H1 (cell line): ENCODE data around the gene CD58. TPM values are rescaled to one million over a fixed set of nuclear protein-coding genes. Genes with fewer than 3 reads are reported as not detected.

Experiments used
- CTCF ChIA-PET: fragments of 300-600 bp; sonication (Branson Sonifier 250); formaldehyde crosslinking; loops from one replicate; lab custom pipeline; 2021; ENCODE audit not compliant: partially characterized antibody; lab: Charles Lee
- POLR2A ChIA-PET: fragments of 300-600 bp; sonication (Branson Sonifier 250); formaldehyde crosslinking; loops from one replicate; lab custom pipeline; 2021; ENCODE audit warnings: inconsistent platforms; ENCODE audit not compliant: partially characterized antibody; lab: Charles Lee
- DNase-seq, 2 experiments: peaks; one replicate each; pipeline versions ENCODE4 v3.0.0 to v3.0.0-alpha.2; 2010 to 2022; ENCODE audit warnings: low spot score in 2 of 2, low read depth in 1 of 2, mixed read lengths in 1 of 2
- FAIRE-seq: peaks from 2 replicates; lab custom pipeline; 2011; peaks lifted over from hg19 to GRCh38; lab: Jason Lieb, UNC
- H2AFZ ChIP-seq: 2 replicates; pipeline ENCODE4 v1.8.1; 2012; ENCODE audit warnings: low read length, inconsistent platforms
- H2AK5ac ChIP-seq: 2 replicates; pipeline ENCODE4 v1.6.1; 2013; ENCODE audit warnings: low read depth, low read length
- H2BK120ac ChIP-seq: replicated peaks from 2 replicates; pipeline ENCODE3; 2013; ENCODE audit warnings: low read depth, low read length, inconsistent platforms
- H2BK12ac ChIP-seq: 2 replicates; pipeline ENCODE4 v1.6.1; 2013; ENCODE audit warnings: low read depth, low read length
- H2BK15ac ChIP-seq: 2 replicates; pipeline ENCODE4 v1.6.1; 2013; ENCODE audit warnings: low read length
- H2BK20ac ChIP-seq: 2 replicates; pipeline ENCODE4 v1.6.1; 2013; ENCODE audit warnings: low read length
- H2BK5ac ChIP-seq: 2 replicates; pipeline ENCODE4 v1.6.1; 2013; ENCODE audit warnings: low read depth, low read length
- H3K14ac ChIP-seq: 2 replicates; pipeline ENCODE4 v1.6.1; 2013; ENCODE audit warnings: inconsistent platforms; ENCODE audit not compliant: insufficient read length
- H3K18ac ChIP-seq: 2 replicates; pipeline ENCODE4 v1.6.1; 2013; ENCODE audit warnings: low read length; ENCODE audit errors: extremely low read depth
- H3K23ac ChIP-seq: 2 replicates; pipeline ENCODE4 v1.6.1; 2013; ENCODE audit warnings: inconsistent platforms; ENCODE audit not compliant: insufficient read length
- H3K23me2 ChIP-seq: 2 replicates; pipeline ENCODE4 v1.6.1; 2013; ENCODE audit warnings: low read depth, low read length
- H3K27ac ChIP-seq: 2 replicates; pipeline ENCODE4 v1.6.1; 2011; ENCODE audit warnings: low read depth, low read length, inconsistent platforms
- H3K27me3 ChIP-seq, 4 experiments: replicated peaks in 1 of 4; 1 replicate in 1 of 4; 2 replicates in 3 of 4; pipeline versions ENCODE4 v1.6.1 to v1.8.1; 2011 to 2013; ENCODE audit warnings: low read length in 3 of 4, mild to moderate bottlenecking in 3 of 4, inconsistent platforms in 2 of 4, mixed read lengths in 2 of 4, moderate library complexity in 1 of 4; ENCODE audit not compliant: control insufficient read depth in 3 of 4, insufficient read depth in 3 of 4; ENCODE audit errors: extremely low read depth in 1 of 4
- H3K36me3 ChIP-seq, 4 experiments: 2 replicates each; pipeline versions ENCODE4 v1.6.1 to v1.8.1; 2011 to 2013; ENCODE audit warnings: mild to moderate bottlenecking in 4 of 4, low read length in 3 of 4, moderate library complexity in 2 of 4, control low read depth in 1 of 4, inconsistent platforms in 1 of 4; ENCODE audit not compliant: insufficient read depth in 4 of 4, control insufficient read depth in 2 of 4
- H3K4ac ChIP-seq: replicated peaks from 2 replicates; pipeline ENCODE3; 2013; ENCODE audit warnings: low read length, low read depth, mixed read lengths, inconsistent platforms; ENCODE audit not compliant: insufficient read length
- H3K4me1 ChIP-seq, 4 experiments: replicated peaks in 1 of 4; 1 replicate in 1 of 4; 2 replicates in 3 of 4; pipeline versions ENCODE4 v1.6.1 to v1.8.1; 2011 to 2013; ENCODE audit warnings: low read length in 3 of 4, inconsistent platforms in 2 of 4, mixed read lengths in 1 of 4; ENCODE audit not compliant: insufficient read depth in 4 of 4, control insufficient read depth in 3 of 4
- H3K4me2 ChIP-seq, 2 experiments: 2 replicates each; pipeline versions ENCODE4 v1.6.1 to v1.8.1; 2011 to 2013; ENCODE audit warnings: low read depth in 2 of 2, low read length in 2 of 2, control low read depth in 1 of 2, inconsistent platforms in 1 of 2, mild to moderate bottlenecking in 1 of 2; ENCODE audit not compliant: insufficient read depth in 1 of 2
- H3K4me3 ChIP-seq, 4 experiments: fragments of 200-600, 300-600 bp in 1 of 4; sonication (generic), shearing (Covaris generic), sonication (Bioruptor Twin) in 1 of 4; 2 replicates each; pipeline versions ENCODE4 v1.5.1 to v1.8.1; 2011 to 2016; ENCODE audit warnings: low read length in 4 of 4, low read depth in 3 of 4, control low read depth in 2 of 4, inconsistent platforms in 2 of 4, mild to moderate bottlenecking in 2 of 4, mixed read lengths in 1 of 4, moderate library complexity in 1 of 4; ENCODE audit not compliant: insufficient read depth in 2 of 4; ENCODE audit errors: extremely low read depth in 1 of 4
- H3K56ac ChIP-seq: replicated peaks from 2 replicates; pipeline ENCODE3; 2013; ENCODE audit warnings: low read depth, mild to moderate bottlenecking, mixed read lengths, low read length, inconsistent platforms; ENCODE audit not compliant: insufficient read length
- H3K79me1 ChIP-seq: 2 replicates; pipeline ENCODE4 v1.6.1; 2013; ENCODE audit warnings: low read depth, low read length, control low read depth
- H3K79me2 ChIP-seq, 2 experiments: 2 replicates each; pipeline versions ENCODE4 v1.6.1 to v1.8.1; 2012 to 2013; ENCODE audit warnings: low read length in 2 of 2, mild to moderate bottlenecking in 2 of 2, inconsistent platforms in 1 of 2; ENCODE audit not compliant: insufficient read depth in 2 of 2, control insufficient read depth in 1 of 2
- H3K9ac ChIP-seq, 4 experiments: replicated peaks in 1 of 4; 1 replicate in 1 of 4; 2 replicates in 3 of 4; pipeline versions ENCODE4 v1.6.1 to v1.8.1; 2011 to 2013; ENCODE audit warnings: low read depth in 3 of 4, low read length in 3 of 4, control low read depth in 2 of 4, mild to moderate bottlenecking in 2 of 4, moderate library complexity in 2 of 4, inconsistent platforms in 1 of 4; ENCODE audit errors: extremely low read depth in 1 of 4
- H3K9me3 ChIP-seq, 2 experiments: 2 replicates each; pipeline versions ENCODE4 v1.6.1 to v1.8.1; 2012 to 2013; ENCODE audit warnings: mild to moderate bottlenecking in 2 of 2, moderate library complexity in 2 of 2, control low read depth in 1 of 2, inconsistent platforms in 1 of 2, low read depth in 1 of 2, low read length in 1 of 2, mixed read lengths in 1 of 2; ENCODE audit not compliant: insufficient read depth in 2 of 2
- H4K20me1 ChIP-seq, 2 experiments: replicated peaks in 1 of 2; 2 replicates each; pipeline versions ENCODE3 to v1.8.1; 2011 to 2013; ENCODE audit warnings: inconsistent platforms in 2 of 2, low read length in 2 of 2, mild to moderate bottlenecking in 1 of 2; ENCODE audit not compliant: insufficient read depth in 2 of 2, control insufficient read depth in 1 of 2
- H4K5ac ChIP-seq: 2 replicates; pipeline ENCODE4 v1.6.1; 2013; ENCODE audit warnings: low read length, low read depth, mixed read lengths, inconsistent platforms; ENCODE audit not compliant: insufficient read length
- H4K8ac ChIP-seq: 2 replicates; pipeline ENCODE4 v1.8.0; 2013; ENCODE audit warnings: mild to moderate bottlenecking, moderate library complexity, low read length, inconsistent platforms; ENCODE audit not compliant: insufficient read depth; ENCODE audit errors: extremely low read depth
- H4K91ac ChIP-seq: replicated peaks from 2 replicates; pipeline ENCODE3; 2013; ENCODE audit warnings: low read length, mixed read lengths, inconsistent platforms; ENCODE audit not compliant: insufficient read length
- CTBP2 ChIP-seq: IDR thresholded peaks from 2 replicates; pipeline ENCODE4 v1.7.0; 2011; ENCODE audit warnings: borderline replicate concordance, mild to moderate bottlenecking, moderate library complexity, mixed read lengths, low read length; ENCODE audit not compliant: insufficient read depth, insufficient read length
- E2F6 ChIP-seq: IDR thresholded peaks from 2 replicates; pipeline ENCODE4 v1.6.1; 2012; ENCODE audit warnings: inconsistent platforms
- EZH2 ChIP-seq: fragments of 200-600 bp; sonication (generic); IDR thresholded peaks from 2 replicates; pipeline ENCODE4 v1.7.1; 2012; ENCODE audit warnings: low read depth, mild to moderate bottlenecking, moderate library complexity, low read length, inconsistent platforms; ENCODE audit not compliant: severe bottlenecking
- JUND ChIP-seq: IDR thresholded peaks from 2 replicates; pipeline ENCODE4 v1.6.1; 2011; ENCODE audit warnings: mild to moderate bottlenecking, improper control_type of control experiment, low read length
- NRF1 ChIP-seq: IDR thresholded peaks from 2 replicates; pipeline ENCODE4 v1.6.1; 2011; ENCODE audit warnings: mild to moderate bottlenecking, low read depth, low read length, improper control_type of control experiment
- SIN3A ChIP-seq, 2 experiments: IDR thresholded peaks in 1 of 2; conservative IDR thresholded peaks in 1 of 2; 2 replicates each; pipeline ENCODE4 v1.6.1; 2011 to 2012; ENCODE audit warnings: low read length in 2 of 2, improper control_type of control experiment in 1 of 2, low read depth in 1 of 2, mild to moderate bottlenecking in 1 of 2
- SUZ12 ChIP-seq: fragments of 200-600 bp; sonication (generic); IDR thresholded peaks from 2 replicates; pipeline ENCODE4 v1.6.1; 2012; ENCODE audit warnings: mild to moderate bottlenecking, inconsistent platforms, low read length, moderate library complexity, mixed read lengths
- WGBS, 2 experiments: shearing (Covaris generic) in 1 of 2; methylation state at CpG; one replicate each; pipeline versions ENCODE4 v1.1.6 to v1.1.7; 2013 to 2015; ENCODE audit warnings: low lambda C conversion rate in 2 of 2, mixed read lengths in 2 of 2, inconsistent platforms in 1 of 2, low coverage in 1 of 2, missing lambda C conversion rate in 1 of 2; ENCODE audit not compliant: insufficient replicate concordance in 2 of 2, insufficient coverage in 1 of 2, insufficient read length in 1 of 2; ENCODE audit errors: extremely low coverage in 1 of 2, missing lambda C conversion rate in 1 of 2; 5-methylcytosine and 5-hydroxymethylcytosine counted together
- polyA plus RNA-seq, 7 experiments: library from polyadenylated mRNA; depleted of rRNA in 3 of 7; stranded (reverse) in 5 of 7; unstranded in 2 of 7; fragments of >200 nt in 5 of 7; fragments of 200-250 nt in 2 of 7; gene quantifications; 1 replicate in 5 of 7; 2 replicates in 1 of 7; 4 replicates in 1 of 7; pipeline versions ENCODE4 v1.2.1 to v1.2.3, GENCODE V29; 2011 to 2013; ENCODE audit warnings: missing spikeins in 2 of 7, mixed read lengths in 2 of 7
- total RNA-seq: library from RNA; stranded (reverse); fragmentation: NEBNext Ultra II Directional; extraction: Animal tissue kit (Norgen Biotek cat#: 25700); gene quantifications from 2 replicates; pipeline ENCODE4 v1.2.1, GENCODE V29; 2021
- TF ChIP-seq, protein P1 (sequence below), 3 experiments: IDR thresholded peaks; 1 replicate in 2 of 3; 2 replicates in 1 of 3; pipeline versions ENCODE4 v1.5.1 to v1.6.1; 2011; ENCODE audit warnings: low read length in 3 of 3, mild to moderate bottlenecking in 3 of 3, inconsistent platforms in 2 of 3, low read depth in 1 of 3, moderate library complexity in 1 of 3; ENCODE audit not compliant: insufficient read depth in 1 of 3; ENCODE audit errors: control extremely low read depth in 1 of 3
- TF ChIP-seq, protein P2 (sequence below): IDR thresholded peaks from 2 replicates; pipeline ENCODE4 v1.6.1; 2011; ENCODE audit warnings: low read length, improper control_type of control experiment

CD58 gene
- total and polyA plus RNA-seq, 2 of the 8 experiments (the other 6 are each of a cell fraction or from before 2014, with no cell fraction given) = 5.3 to 5.5 TPM

DNA sequence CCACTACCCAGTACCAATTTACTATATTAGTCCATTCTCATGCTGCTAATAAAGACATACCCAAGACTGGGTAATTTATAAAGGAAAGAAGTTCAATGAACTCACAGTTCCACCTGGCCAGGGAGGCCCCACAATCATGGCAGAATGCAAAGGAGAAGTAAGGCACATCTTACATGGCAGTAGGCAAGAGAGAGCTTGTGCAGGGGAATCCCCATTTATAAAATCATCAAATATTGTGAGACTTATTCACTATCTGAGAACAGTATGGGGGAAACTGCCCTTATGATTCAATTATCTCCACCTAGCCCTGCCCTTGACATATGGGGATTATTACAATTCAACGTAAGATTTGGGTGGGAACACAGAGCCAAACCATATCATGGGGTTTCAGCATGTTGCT is 6.4 kb downstream of the CD58 start:
- no peak overlapping the region for H2AK5ac ChIP-seq
- H3K14ac ChIP-seq = no peak overlapping the region
- no peak overlapping the region for H2BK12ac ChIP-seq
- H3K56ac ChIP-seq = no peak overlapping the region
- WGBS, 2 experiments = 94% methylated on average over 1 of the region's 1 CpG; no CpG with 5 or more reads in 1 of the 2 experiments
- H3K4ac ChIP-seq = no peak overlapping the region
- no peaks in the 10 kb centered on the region for H3K27me3 ChIP-seq
- H3K79me1 ChIP-seq = no peaks in the 10 kb centered on the region; the same call in 1 of the 2 replicates
- H3K4me1 ChIP-seq = no peaks in the 10 kb centered on the region
- POLR2A ChIA-PET = no interaction called here
- H4K5ac ChIP-seq = no peak overlapping the region
- FAIRE-seq (no peak), DNase-seq (no peak)
- H3K9me3 ChIP-seq = 0 out of 4 replicates have a peak, but pooled peaks cover 0 to 4% of the 10 kb centered on the region in 2 experiments
- CTCF ChIA-PET = no interaction called here
- no peak overlapping the region for H3K27ac ChIP-seq
- H3K4me3 ChIP-seq = no peak overlapping the region
- H4K91ac ChIP-seq = no peak overlapping the region
- no peak overlapping the region for H4K8ac ChIP-seq
- H4K20me1 ChIP-seq = no peaks in the 10 kb centered on the region
- H2BK120ac ChIP-seq = no peak overlapping the region
- no peak overlapping the region for H2BK5ac ChIP-seq
- no peak overlapping the region for H3K9ac ChIP-seq
- no peak overlapping the region for H3K18ac ChIP-seq
- H3K79me2 ChIP-seq = no peaks in the 10 kb centered on the region
- H3K36me3 ChIP-seq = no peaks in the 10 kb centered on the region
- H2AFZ ChIP-seq = no peak overlapping the region
- H3K23ac ChIP-seq = no peak overlapping the region
- no peak overlapping the region for H2BK15ac ChIP-seq
- H3K4me2 ChIP-seq = no peak overlapping the region
- no peaks in the 10 kb centered on the region; the same call in 1 of the 2 replicates for H3K23me2 ChIP-seq
- no peak overlapping the region for H2BK20ac ChIP-seq
- TF ChIP-seq EZH2 = no peak
- no peak for TF ChIP-seq JUND
- TF ChIP-seq, protein P1, sequence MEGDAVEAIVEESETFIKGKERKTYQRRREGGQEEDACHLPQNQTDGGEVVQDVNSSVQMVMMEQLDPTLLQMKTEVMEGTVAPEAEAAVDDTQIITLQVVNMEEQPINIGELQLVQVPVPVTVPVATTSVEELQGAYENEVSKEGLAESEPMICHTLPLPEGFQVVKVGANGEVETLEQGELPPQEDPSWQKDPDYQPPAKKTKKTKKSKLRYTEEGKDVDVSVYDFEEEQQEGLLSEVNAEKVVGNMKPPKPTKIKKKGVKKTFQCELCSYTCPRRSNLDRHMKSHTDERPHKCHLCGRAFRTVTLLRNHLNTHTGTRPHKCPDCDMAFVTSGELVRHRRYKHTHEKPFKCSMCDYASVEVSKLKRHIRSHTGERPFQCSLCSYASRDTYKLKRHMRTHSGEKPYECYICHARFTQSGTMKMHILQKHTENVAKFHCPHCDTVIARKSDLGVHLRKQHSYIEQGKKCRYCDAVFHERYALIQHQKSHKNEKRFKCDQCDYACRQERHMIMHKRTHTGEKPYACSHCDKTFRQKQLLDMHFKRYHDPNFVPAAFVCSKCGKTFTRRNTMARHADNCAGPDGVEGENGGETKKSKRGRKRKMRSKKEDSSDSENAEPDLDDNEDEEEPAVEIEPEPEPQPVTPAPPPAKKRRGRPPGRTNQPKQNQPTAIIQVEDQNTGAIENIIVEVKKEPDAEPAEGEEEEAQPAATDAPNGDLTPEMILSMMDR (IDR thresholded peaks at IDR 0.05; ENCODE audit: control extremely low read depth in 1 of 3, insufficient read depth in 1 of 3, low read depth in 1 of 3, low read length in 3 of 3) = no peak
- TF ChIP-seq, protein P2, sequence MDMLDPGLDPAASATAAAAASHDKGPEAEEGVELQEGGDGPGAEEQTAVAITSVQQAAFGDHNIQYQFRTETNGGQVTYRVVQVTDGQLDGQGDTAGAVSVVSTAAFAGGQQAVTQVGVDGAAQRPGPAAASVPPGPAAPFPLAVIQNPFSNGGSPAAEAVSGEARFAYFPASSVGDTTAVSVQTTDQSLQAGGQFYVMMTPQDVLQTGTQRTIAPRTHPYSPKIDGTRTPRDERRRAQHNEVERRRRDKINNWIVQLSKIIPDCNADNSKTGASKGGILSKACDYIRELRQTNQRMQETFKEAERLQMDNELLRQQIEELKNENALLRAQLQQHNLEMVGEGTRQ = no peak
- no peak for TF ChIP-seq CTBP2
- TF ChIP-seq SIN3A (conservative IDR thresholded peaks at IDR 0.05 in 1 of 2, IDR thresholded peaks at IDR 0.05 in 1 of 2; ENCODE audit: low read depth in 1 of 2, low read length in 2 of 2) = no peak
- no peak for TF ChIP-seq SUZ12
- no peak for TF ChIP-seq E2F6
- TF ChIP-seq NRF1 = no peak
